ENCODE results near the gene ZNF563. TPM values are rescaled to one million over a fixed set of nuclear protein-coding genes. Genes with fewer than 3 reads are reported as not detected.

The ZNF563 gene
- total and polyA plus RNA-seq, 2 of the 8 experiments (the other 6 are each of a cell fraction or from before 2014, with no cell fraction given), result 0.91 to 2.3 TPM

DNA sequence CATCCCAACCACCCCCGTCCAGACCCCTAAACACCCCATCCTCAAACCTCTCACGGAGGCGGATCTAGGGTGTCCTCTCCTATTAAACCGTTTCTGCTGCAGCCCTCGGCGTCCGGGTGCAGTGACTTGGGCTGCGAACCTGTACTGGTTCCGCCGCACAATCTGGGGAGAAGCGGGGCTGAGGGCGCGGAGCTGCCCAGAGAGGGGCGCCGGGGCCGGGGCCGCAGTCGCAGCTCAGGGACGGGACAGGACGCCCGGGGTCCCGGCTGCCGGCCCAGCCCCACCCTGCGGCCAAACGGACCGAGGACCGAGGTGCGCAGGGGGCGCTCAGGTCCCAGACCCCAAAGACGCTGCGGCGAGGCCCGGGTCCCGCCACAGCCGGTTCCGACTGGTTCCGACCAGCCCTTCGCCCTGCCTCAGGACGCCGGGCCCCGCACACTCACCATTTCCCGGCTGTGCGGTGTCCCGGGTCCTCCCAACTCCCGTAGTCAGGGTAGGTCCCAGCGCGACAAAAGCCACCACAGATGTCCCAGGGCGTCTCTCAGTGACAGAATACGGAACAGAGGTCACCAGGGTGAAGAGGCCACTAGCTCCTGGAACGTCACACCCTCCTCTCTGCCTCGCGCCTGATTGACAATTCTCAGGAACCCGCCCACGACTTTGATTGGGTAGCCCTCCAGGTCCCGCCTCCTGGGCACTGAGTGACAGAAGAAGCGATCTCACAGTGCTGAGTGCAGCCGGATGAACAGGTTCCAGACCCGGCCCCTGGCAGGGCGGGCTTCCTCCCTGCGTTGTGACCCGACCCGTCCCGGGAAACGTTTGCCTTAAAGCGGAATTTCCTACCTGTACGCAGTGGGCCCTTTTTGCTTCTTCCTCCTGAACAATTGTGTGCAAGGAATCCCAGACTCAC lies 38.9 kb downstream of the ZNF563 start, which contains the start of gene ZNF44 (continued):
- TF ChIP-seq JUN (IDR thresholded peaks at IDR 0.05; ENCODE audit: low read depth, low read length), result no peak
- TF ChIP-seq SRF (IDR thresholded peaks at IDR 0.05; ENCODE audit: low read depth, low read length), result no peak
- no peak for TF ChIP-seq SUZ12 (IDR thresholded peaks at IDR 0.05; ENCODE audit: low read length)
- no peak for TF ChIP-seq TCF12 (IDR thresholded peaks at IDR 0.05; ENCODE audit: low read depth, low read length)
- TF ChIP-seq MAFK (IDR thresholded peaks at IDR 0.05; ENCODE audit: low read depth, low read length), result no peak
- no peak for TF ChIP-seq KDM1A (IDR thresholded peaks at IDR 0.05; ENCODE audit: borderline replicate concordance, low read length)
- TF ChIP-seq, protein P1, sequence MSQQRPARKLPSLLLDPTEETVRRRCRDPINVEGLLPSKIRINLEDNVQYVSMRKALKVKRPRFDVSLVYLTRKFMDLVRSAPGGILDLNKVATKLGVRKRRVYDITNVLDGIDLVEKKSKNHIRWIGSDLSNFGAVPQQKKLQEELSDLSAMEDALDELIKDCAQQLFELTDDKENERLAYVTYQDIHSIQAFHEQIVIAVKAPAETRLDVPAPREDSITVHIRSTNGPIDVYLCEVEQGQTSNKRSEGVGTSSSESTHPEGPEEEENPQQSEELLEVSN (IDR thresholded peaks at IDR 0.05), result no peak; the same call in 1 of the 2 replicates
- TF ChIP-seq CTBP2 (IDR thresholded peaks at IDR 0.05; ENCODE audit: borderline replicate concordance, insufficient read depth, insufficient read length, low read length), result no peak
- TF ChIP-seq SIN3A (conservative IDR thresholded peaks at IDR 0.05 in 1 of 2, IDR thresholded peaks at IDR 0.05 in 1 of 2; ENCODE audit: low read depth in 1 of 2, low read length in 2 of 2), result peak in 1 of 2 experiments; percentile 52; a peak in 1 of 4 replicates
- TF ChIP-seq EP300 (IDR thresholded peaks at IDR 0.05; ENCODE audit: borderline replicate concordance in 1 of 2, low read depth in 2 of 2, low read length in 2 of 2), result no peak
- peak; percentile 88 for TF ChIP-seq POLR2AphosphoS5 (IDR thresholded peaks at IDR 0.05; ENCODE audit: low read depth, low read length)
- TF ChIP-seq CBX8 (IDR thresholded peaks at IDR 0.05; ENCODE audit: borderline replicate concordance, low read depth, low read length), result no peak
- no peak for TF ChIP-seq KDM5A (IDR thresholded peaks at IDR 0.05; ENCODE audit: low read length)
- no peak for TF ChIP-seq CHD1 (IDR thresholded peaks at IDR 0.05; ENCODE audit: low read depth, low read length)
- TF ChIP-seq YY1 (IDR thresholded peaks at IDR 0.05; ENCODE audit: low read depth, low read length), result no peak
- TF ChIP-seq, protein P2, sequence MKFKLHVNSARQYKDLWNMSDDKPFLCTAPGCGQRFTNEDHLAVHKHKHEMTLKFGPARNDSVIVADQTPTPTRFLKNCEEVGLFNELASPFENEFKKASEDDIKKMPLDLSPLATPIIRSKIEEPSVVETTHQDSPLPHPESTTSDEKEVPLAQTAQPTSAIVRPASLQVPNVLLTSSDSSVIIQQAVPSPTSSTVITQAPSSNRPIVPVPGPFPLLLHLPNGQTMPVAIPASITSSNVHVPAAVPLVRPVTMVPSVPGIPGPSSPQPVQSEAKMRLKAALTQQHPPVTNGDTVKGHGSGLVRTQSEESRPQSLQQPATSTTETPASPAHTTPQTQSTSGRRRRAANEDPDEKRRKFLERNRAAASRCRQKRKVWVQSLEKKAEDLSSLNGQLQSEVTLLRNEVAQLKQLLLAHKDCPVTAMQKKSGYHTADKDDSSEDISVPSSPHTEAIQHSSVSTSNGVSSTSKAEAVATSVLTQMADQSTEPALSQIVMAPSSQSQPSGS (IDR thresholded peaks at IDR 0.05; ENCODE audit: low read length), result no peak
- no peak for TF ChIP-seq POU5F1 (IDR thresholded peaks at IDR 0.05; ENCODE audit: low read depth, low read length)
